Measurements from ENCODE around the gene SLC9C2.
"Not testable (repeated sequence)": the region's sequence is repeated elsewhere in the genome, so short reads cannot be mapped to it uniquely, and the experiment has no call there.

SLC9C2 gene

DNA sequence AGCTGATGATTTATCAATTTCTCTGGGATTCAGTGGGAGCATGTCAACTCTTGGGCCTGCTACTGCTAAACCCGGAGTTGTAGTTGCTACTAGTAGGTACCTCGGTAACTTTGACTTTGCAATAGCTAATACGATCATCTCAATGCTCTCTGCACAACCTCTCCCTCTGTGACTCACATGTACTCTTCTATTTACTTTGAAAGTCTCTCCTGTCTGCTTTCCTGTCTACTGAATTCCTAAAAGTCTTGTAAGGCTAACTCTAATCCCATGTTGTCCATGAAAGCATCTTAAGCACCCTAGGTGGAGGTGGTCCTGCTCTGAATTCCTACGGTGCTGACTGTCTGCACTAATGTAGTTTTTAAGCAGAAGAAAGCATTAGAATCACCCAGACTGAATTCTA lies 29.3 kb downstream of the SLC9C2 start:
- no peak for DNase-seq

DNA sequence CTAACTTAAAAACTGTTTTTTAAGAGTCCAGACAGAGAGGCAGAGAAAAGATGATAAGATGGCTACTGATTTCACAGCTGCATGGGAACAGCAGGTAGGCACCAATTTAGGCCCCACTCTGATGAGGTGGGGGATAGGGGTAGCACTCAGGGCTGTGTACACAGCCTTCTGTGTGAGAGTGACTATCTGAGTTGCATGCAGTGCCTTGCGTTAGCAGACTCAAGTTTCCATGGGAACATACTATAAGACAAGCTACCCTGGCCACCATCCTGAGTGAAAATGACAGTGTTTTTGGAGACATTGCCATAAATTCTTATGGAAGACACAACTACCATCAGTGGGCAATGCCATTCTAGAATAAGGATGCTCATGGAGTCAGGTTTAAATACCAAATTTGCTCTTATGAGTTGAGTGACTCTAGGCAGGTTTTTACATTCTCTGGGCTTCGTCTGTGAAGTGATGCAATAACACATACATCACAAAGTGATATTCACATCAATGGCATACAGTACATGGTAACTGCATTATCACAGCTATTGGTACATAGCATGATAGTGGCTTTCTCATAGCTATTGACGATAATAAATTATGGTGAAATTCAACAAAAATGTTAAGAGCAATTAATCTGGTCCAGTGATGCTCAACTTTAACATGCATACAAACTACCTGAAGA lies 30.5 kb downstream of the SLC9C2 start:
- DNase-seq = no peak

DNA sequence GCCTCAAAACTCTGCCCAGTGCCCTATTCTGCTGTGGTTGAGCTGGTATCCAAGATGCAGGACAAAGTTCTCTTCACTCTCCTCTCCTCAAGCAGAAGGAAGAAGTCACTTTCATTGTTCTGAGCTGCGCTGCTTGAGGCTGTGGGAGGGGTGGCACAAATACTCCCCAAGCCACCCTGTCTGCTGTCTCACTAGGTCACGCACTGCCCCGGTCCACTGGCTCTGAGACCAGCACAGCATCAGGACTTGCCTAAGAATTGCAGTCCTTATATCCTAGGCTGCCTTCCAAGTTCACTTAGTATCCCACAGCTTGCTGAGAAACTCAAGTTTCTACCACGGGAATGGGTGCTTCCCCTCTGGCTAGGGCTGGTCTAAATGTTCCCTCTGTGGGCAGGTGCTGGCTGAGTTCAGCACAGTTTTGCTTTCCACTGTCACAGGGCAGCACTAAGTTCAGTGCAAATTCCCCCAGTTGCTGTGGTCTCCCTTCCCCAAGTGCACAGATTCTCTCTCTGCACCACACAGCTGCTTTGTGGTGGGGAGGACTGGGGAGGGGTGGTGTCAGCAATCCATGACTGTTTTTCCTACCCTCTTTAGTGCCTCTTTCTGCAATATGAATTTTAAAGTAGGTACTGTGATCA lies 32.4 kb downstream of the SLC9C2 start:
- no peak for DNase-seq

DNA sequence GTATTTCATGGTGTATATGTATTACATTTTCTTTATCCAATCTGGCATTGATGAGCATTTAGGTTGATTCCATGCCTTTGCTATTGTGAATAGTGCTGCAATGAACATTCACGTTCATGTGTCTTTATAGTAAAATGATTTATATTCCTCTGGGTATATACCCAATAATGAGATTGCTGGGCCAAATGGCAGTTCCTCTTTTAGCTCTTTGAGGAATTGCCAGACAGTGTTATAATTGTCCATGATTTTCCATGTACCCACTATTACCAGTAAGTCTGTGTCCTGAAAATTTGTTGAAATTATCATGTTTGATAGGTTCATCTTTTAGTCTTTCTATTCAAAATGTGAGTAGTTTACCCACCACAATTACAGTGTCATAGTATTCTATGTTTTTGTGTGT lies 34.4 kb downstream of the SLC9C2 start:
- DNase-seq = no peak

DNA sequence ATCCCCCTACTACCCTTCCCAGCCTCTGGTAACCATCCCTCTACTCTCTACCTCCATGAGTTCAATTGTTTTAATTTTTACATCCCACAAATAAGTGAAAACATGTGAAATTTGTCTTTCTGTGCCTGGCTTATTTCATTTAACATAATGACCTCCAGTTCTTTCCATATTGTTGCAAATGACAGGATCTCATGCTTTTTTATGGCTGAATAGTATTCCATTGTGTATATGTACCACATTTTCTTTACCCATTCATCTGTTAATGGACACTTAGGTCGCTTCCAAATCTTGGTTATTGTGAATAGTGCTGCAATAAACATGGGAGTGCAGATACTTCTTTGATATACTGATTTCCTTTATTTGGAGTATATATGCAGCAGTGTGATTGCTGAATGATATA lies 39.0 kb downstream of the SLC9C2 start:
- DNase-seq = not testable (repeated sequence)

DNA sequence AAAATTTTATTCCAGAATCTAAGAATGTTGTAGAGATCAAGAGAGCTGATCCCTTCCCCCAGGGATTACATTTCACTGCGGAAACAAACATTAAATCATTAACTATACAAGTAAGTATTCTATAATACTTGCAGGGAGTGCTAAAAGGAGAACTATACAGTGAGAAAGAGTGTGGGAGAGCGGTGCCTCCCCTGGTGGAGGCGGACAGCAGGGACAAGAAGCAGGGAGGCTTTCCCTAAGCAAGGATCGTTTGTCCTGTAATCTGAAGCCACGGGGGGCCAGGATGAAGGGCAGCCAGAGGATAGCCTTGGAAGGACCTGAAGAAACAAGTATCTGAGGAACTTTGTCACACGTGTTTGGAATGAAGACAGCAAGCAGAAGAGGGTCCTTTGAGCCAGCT lies 40.1 kb downstream of the SLC9C2 start:
- DNase-seq = no peak

DNA sequence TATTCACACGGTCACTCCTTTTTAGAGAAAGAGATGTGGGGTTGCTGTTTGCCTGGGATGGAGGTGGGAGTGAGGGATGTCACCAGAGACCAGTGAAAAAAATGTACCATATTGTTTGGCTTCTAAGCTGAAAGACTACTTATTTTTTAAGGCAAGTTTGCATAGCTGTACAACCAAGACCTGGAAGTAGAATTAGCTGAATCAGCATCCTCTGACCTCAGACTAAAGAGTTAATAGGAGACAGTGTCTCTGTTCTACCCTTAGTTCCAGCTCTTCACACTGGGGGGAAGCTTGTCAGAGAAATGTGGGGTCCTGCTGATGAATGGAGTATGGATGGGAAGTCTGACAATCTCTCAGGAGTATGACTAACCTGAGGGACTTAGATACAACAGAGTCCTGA lies 41.6 kb downstream of the SLC9C2 start:
- no peak for DNase-seq

DNA sequence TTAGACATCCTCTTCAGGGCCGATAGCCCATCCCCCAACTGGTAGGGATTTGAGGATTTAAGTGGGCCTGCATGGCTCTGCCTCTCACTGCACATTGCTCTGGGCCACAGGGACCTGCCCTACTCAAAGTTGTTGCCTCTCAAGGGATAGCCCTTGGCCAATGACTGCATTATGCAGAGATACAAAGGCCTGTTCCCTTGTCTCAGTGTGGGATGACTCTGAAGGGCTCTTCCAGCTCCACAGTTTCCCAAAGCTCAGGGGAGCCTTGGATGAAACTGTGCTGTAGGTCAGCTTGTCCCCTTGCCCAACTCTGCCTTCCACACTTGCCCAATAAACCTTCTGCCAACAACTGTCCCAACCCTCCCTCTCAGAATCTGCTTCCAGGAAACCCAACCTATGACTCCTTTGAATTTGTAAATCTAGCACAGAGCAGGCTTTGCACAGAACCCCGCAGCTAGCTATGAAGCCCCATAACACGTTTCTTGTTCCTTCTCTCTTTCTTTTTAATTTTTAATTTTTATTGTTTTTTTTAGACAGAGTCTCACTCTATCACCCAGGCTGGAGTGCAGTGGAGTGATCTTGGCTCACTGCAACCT lies 42.5 kb downstream of the SLC9C2 start:
- DNase-seq = no peak

DNA sequence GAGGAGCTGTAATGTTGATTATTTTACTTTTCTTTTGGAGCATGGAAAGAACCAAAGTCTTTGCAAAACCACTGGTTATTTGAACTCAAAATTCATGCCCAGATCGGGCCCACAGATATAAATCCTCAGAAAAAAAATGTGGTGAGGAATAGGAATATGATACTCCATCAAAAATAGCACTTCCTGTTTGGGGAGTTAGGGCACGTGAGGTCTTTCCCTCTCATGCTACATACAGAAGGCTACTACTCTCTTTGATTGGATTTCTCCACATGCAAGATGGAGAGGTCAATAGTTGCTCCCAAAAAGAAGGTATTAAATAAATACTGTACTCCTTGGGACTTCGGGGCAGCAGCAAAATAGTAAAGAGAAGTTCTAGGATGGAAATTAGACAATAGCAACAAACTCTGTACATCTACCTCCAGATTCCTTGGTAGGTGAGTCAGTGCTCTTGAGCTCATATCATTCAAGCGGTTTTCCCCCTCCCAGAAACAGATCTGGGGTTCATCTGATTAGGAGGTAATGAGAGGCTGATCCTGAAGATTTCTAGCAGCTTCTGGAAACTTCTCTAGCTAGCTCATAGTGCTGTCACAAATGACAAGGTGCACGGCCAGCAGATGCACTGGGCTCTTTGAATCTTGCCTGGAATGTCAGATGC lies 47.1 kb downstream of the SLC9C2 start:
- no peak for DNase-seq

DNA sequence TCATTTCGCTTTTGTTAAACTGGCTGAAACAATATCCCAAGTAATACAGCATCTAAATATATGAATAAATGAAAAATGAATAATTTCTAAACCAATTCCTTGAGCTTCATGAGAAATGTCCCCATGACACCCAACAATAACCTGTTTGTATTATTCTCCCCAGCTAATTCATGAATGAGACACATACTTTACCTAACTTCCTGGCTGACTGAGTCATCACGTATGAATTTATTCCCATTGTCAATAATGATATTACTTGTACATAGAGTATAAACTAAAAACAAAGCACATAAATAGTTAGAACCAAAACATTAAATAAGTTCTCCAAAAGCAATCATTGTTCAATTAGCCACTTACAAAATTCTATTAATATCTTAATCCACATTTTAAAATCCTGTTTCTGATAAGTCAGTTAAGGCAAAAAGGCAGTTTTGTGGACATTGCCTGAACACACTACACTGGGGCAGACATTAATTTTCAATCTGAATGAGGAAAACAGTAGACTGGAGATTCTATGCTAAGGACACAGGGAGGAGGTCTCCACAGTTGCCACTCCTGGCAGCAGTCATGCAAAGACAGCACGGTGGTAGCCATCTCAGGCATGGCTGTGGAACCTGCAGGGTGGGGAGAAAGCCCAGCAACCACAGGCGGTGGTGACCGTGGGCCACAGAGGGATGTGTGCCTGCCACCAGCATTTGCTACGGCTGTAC lies 48.2 kb downstream of the SLC9C2 start:
- no peak for DNase-seq

DNA sequence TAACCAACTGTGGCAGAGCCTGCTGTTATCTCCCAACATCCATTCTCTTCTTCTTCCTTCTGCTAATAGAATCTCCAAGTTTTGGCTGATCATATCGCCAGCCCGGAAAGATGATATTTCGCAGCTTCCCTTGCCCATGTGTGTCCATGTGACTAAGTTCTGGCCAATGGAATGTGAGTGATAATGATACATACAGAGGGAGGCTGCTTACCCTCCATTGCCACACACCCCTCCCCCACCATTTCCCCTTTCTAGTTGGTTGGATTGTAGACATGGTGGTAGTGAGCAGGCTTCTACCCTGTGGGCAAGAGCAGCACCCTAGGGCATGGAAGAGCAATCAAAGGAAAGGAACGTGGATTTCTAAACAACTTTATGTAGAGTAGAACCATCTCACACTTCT lies 48.8 kb downstream of the SLC9C2 start:
- no peak for DNase-seq

DNA sequence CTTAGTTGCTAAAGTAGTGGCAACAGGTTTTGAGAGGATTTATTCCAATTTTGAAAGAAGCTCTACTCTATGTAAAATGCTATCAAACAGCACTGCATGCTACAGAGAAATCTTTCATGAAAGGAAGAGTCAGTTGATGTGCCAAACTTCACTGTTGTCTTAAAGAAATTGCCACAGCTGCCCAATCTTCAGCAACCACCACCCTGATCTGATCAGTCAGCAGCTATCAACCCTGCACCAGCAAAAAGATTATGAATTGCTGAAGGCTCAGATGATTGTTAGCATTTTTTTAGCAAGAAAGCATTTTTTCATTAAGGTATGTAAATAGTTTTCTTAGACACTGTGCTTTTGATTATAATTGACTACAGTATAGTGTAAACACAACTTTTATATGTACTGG lies 49.6 kb downstream of the SLC9C2 start:
- DNase-seq = no peak

DNA sequence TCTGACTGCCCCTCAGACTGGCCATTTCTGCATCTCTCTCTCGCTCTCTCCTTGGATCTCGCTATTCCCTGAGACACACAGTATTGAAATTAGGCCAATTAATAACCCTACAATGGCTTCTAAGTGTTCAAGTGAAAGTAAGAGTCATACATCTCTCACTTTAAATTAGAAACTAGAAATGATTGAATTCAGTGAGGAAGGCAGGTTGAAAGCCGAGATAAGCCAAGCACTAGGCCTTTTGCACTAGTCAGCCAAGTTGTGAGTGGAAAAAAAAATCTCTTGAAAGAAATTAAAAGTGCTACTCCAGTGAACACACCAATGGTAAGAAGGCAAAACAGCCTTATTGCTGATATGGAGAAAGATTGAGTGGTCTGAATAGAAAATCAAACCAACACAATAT lies 51.2 kb downstream of the SLC9C2 start:
- DNase-seq = no peak

DNA sequence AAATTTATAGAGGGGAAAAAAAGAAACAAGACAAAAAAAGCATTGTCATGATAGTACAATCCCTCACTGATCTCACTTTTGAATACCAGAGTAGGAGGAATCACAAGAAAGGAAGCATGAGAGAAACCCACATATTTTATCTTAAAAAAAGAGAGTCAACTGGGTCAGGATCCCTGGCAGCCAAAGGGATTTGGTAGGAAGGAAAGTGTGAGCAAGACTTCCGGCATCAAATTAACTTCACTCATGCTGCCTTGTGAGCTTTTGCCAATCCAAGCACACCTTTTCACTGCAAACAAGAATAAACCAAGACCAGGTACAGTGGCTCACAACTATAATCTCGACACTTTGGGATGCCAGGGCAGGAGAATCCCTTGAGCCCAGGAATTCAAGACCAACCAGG lies 53.1 kb downstream of the SLC9C2 start:
- no peak for DNase-seq

DNA sequence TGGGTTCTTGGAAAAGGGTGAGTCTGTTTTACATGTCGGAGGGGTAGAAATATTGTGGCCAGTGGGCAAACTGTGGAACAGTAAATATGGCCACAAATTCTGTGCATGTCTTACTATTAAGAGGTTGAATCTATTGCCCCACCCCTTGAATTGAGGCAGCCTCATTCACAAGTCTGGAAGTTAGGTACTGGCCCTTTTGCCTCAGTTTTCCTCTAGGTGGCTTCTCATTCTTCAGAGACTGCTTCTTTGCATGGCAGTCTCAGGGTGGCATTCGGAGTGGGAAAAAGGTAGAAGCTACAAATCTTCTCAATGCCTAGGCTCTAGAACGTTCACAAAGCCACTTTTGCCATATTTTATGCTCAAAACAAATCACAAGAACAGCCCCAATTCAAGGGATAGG lies 57.2 kb downstream of the SLC9C2 start:
- DNase-seq = no peak

DNA sequence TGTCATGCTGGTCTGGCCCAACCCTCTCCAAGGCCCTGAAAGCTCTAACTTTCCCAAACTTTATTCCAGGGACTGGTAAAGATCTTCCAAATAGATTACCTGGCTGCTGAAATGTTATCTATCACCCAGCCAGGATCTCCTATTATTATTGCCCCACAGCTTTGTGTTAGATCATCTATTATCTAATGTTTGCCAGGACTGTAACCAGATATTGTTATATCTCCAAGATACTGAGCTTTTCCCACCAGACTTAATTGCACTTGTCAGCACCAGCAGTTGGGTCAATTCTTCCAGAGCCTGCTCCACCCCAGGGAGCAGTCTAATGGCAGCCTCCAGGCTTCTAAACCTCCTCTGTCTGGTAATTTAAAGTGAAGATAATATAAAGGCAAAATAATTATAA lies 66.6 kb downstream of the SLC9C2 start:
- no peak for DNase-seq

DNA sequence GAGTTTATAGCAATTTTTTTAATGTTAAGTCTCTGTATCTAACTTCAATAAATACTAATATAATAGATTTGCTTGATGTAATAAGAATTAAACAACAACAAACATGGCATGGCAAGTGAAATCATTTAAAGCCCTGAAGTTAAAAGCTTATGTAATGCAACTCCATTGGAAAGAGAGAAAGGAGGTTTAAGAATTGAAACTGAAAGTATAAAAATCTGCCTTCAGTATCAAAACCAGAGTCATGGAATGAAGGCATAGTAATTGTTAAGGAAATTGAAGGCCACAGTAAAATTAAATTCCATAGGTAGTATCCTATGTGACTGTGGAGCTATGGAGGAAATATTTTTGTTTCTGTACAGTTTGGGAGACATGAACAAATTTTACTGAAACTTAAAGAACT lies 70.6 kb downstream of the SLC9C2 start:
- no peak for DNase-seq

DNA sequence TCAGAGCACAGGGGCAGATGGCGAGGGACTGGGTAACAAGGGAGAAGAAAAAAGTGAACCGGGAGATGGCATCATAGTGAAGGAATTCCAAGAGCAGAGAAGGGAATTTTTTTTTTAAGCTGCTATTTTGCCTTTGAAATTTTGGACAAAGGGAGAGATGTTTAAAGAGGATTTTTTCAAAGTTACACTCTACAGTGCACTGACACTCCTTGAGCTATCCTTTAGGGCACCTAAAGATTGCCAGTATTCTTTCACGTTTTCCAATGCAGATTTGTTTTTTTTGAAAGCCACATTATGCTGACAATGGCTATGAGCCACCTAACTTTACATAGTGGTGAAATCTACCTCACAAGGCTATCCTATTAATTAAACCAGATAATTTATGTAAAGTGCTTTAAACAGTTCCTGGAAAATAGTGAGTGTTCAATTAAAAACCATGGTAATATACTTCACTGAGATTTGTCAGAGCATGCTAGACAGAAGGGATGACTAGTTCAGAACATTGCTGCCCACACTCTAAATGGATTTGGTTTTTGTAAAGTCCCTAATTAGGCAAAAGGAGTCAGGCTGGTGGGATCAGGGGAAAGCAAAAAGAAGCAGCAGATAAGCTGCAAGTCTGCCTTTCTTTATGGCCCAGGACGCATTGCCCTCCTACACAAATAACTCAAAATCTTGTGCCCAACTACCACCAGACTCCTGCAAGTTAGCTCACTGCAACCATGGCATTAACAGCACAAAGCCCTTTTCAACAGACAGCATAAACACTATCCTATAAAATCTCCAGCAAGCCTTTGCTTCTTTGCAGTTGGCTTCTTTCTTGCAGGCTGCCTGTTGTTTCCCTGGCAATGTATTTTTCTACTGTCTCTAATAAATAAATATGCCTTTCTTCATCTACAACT lies 71.8 kb downstream of the SLC9C2 start:
- no peak for DNase-seq

DNA sequence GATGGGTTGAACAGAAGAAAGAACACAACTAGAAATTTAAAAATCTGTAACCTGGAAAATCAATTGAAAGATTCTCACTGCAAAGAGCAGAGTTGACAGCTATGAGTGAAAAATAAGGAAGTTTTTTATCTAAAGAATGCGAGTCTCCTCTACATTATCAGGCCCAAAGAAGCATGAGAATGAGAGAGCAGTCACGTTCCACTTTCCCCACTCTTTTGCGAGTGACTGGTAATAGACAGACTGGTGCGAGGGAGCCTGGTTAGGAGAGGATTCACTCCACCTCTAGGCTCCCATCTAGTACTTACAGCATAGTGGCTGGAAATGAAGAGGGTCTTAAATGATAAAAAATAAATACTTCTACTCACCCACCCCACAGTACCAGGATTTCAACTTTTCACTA lies 73.8 kb downstream of the SLC9C2 start:
- no peak for DNase-seq

DNA sequence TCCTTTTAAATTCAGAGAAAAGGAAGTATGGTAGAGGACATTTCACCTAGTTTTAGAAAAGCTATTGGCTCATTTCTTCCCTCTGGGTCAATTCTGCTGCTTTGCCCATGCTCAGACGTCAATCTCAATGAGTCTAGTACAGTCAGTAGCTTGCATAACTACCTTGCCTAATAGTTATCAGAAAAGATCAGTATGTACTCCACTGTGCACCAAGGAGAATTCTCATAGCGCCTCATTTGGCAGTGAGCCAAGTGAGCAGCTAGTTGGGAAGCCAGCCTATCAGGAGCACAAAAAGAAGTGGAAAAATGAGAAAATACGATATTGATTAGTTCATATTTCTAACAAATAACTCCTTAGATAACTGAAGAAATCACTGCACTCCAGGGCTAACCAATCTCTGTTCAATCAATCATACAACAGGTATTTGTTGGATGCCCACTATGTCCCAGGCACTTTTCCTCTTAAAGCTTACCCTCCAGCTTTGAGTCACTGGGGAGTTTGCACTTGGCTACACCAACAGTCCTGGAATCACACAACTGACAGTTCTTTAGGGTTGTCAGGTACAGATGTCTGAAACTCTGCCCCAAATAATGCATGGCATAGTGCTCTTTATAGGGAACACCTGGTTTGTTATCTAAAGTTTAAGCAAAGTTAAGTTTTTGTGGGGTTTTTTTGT lies 75.6 kb downstream of the SLC9C2 start:
- DNase-seq = no peak

DNA sequence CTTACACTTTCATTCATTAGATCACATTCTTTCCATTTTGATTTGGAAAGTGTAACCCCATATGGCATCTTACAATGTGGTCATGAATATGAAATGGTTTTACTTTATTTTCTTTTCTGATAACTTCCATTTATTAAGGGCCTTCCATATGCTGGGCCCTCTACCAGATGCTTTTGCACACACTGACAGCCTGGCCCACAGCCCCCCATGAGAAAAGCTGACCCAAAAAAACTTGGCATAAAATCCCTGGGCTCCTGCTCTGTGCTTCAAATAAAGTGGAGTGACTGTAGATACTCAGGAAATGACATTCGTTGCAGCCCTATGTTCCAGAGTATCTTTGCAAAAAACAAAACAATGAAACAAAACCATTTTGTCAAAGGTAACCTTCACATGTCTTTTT lies 76.9 kb downstream of the SLC9C2 start:
- no peak for DNase-seq

DNA sequence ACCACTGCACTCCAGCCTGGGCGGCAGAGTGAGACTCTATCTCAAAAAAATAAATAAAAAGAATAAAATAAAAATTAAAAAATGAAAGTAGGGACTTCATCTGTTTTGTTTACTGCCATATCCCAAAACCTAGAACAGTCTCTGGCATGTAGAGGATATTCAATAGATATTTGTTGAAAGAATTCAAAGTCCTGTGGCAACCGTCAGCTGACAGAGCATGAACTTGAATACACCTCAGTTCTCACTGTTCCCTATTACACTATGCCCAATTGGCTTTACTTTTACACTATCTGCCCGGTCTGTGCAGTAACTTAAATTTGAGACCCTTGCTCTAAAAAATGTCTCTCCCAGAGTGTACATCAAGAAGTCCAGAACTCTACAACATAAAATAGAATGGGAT lies 79.5 kb downstream of the SLC9C2 start:
- no peak for DNase-seq

Measured in activated CD4-positive, CD25-positive, alpha-beta regulatory T cell (primary cell).